Measurements from ENCODE around the gene MTIF2.

DNA sequence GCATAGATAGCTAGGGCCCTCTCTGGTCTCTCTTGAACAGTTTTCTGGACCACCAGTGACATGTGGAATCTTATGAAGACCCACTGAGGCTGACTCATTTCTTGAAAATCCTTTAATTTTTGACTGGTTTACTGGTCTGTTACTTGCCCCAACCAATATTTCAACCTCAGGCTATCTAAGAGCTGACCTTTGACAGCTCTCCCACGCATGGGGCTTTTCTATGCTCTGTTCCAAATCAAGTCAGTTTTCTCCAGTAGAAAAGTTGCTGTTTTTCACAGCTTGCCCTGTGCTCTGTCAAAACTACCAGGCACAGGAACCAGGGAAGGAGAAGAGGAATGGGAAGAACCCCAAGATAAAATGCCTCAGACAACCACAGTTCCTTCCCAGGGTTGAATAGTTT, 46.0 kb upstream of the MTIF2 start:
- TF ChIP-seq, protein P1, sequence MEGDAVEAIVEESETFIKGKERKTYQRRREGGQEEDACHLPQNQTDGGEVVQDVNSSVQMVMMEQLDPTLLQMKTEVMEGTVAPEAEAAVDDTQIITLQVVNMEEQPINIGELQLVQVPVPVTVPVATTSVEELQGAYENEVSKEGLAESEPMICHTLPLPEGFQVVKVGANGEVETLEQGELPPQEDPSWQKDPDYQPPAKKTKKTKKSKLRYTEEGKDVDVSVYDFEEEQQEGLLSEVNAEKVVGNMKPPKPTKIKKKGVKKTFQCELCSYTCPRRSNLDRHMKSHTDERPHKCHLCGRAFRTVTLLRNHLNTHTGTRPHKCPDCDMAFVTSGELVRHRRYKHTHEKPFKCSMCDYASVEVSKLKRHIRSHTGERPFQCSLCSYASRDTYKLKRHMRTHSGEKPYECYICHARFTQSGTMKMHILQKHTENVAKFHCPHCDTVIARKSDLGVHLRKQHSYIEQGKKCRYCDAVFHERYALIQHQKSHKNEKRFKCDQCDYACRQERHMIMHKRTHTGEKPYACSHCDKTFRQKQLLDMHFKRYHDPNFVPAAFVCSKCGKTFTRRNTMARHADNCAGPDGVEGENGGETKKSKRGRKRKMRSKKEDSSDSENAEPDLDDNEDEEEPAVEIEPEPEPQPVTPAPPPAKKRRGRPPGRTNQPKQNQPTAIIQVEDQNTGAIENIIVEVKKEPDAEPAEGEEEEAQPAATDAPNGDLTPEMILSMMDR (IDR thresholded peaks at IDR 0.05; ENCODE audit: low read depth, low read length): no peak
- no peak for TF ChIP-seq POLR2A (IDR thresholded peaks at IDR 0.05; ENCODE audit: extremely low read depth, insufficient read length)
- TF ChIP-seq MAX (IDR thresholded peaks at IDR 0.05; ENCODE audit: low read depth, low read length): no peak
- TF ChIP-seq MYC (IDR thresholded peaks at IDR 0.05; ENCODE audit: low read depth, low read length): no peak
